Suppressor macrophage (primary cell): ENCODE data around the gene ARID4B.
"Not testable (repeated sequence)": the region's sequence is repeated elsewhere in the genome, so short reads cannot be mapped to it uniquely, and the experiment has no call there.

Source experiments
- DNase-seq, 4 experiments: peaks; one replicate each; pipeline ENCODE4 v3.0.0-alpha.2; 2020 to 2022

The ARID4B gene

DNA sequence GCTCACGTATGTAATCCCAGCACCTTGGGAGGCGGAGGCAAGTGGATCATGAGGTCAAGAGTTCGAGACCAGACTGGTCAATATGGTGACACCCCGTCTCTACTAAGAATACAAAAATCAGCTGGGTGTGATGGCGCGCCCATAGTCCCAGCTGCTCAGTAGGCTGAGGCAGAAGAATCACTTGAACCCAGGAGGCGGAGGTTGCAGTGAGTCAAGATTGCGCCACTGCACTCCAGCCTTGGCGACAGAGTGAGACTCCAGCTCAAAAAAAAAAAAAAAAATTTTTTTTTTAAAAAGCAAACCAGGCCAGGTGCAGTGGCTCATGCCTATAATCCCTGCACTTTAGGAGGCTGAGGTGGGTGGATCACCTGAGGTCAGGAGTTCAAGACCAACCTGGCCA, 168.7 kb downstream of the ARID4B start:
- not testable (repeated sequence) for DNase-seq

DNA sequence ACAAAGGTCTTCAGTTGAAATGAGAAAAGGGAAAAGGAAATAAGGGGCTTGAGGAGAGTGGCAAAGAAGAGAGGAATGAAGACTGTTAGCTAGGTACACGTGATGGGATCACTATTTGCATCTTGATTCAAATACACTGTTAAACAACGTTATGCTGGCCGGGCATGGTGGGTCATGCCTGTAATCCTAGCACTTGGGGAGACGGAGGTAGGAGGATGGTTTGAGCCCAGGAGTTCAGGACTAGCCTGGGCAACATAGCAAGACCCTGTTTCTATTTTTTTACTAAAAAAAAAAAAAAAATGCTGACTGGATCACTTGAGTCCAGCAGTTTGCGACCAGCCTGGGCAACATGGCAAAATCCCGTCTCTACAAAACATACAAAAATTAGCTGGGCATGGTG, 169.3 kb downstream of the ARID4B start:
- no peak for DNase-seq

DNA sequence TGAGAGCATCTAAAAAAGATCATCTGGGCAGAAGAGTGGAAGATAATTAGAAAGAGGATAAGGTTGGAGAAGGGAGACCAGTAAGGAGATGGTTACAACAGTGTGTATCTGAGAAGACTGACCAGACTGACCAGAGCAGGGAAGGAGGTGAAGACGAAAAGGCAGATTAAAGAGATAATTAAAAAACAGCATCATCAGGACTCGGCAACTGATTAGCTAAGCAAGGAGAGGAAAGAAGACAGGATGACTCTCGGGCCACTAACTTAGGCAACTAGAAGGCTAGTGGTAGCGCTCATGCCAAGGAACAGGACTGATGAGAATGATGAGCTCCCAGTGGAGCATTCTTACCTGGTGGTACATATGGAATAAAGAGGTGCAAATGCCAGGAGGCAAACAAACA, 170.8 kb downstream of the ARID4B start:
- DNase-seq = no peak

DNA sequence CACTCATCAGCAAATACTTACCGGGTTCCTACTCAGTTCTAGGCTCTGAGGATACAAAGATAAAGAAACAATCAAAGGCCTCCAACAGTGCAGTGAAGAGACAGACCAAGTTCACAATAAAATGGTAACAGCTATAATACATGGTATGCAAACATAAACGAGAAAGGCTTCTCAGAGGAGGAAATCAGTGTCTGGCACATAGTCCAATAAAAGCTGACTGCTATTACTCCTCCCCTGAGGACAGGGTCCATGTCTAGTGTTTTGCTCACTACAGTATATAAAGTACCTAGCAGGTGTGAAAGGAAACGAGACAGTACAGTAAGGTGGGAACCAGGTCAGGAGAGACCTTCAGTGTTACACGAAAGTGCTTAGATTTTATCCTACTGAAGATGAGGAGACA, 171.2 kb downstream of the ARID4B start:
- no peak for DNase-seq

DNA sequence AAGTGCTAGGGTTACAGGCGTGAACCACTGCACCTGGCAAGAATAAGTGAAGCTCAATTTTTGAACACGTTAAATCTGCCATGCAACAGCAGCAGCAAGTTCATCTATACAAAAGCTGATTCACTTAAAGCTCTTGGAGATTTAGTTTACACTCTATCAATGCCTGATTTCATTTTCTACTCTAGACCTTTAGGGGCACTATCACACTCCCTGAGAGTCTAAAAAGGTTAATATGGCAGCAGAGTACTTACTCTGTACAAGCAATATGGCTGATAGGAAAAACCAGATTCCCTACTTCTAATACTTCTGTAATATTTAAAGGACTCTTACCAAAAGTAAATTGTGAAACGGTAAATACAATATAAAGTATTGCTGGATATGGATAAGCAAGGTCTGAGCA, 171.7 kb downstream of the ARID4B start:
- DNase-seq = no peak

DNA sequence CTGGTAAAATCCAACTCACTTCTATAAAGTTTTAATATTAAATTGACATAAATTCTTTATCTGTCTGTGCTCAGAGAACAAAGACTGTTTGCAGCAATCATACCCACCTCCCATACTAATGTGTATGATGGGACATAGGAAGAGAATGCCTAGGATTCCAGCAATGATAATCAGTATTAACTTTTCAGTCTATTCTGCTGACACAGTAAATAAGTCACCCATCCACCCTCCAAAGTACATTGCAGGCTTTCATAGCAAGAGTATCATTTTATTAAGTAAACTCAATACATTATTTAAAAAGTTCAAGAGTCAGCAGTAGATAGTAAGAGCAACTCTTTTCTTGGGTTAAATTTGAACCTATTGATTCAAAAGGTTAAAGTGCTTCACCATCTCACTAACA, 175.7 kb downstream of the ARID4B start:
- no peak for DNase-seq

DNA sequence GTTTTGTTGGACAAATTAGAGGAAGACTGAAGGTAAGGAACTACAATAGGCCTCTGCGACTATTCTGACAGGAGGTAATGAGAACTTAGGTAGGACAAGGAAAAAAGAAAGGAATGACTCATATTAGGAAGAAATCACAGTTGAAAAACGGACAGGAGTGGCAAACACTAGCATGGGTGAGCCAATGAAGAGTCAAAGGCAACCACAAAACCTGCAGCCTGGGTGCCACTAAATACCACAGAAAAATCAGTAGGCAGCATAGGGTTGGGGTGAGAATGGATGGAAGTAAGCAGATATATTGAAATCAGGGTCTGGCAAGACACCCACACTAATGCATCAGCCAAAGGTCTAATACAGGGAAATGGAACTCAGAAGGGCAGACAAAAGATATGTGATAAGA, 176.9 kb downstream of the ARID4B start:
- DNase-seq = no peak

DNA sequence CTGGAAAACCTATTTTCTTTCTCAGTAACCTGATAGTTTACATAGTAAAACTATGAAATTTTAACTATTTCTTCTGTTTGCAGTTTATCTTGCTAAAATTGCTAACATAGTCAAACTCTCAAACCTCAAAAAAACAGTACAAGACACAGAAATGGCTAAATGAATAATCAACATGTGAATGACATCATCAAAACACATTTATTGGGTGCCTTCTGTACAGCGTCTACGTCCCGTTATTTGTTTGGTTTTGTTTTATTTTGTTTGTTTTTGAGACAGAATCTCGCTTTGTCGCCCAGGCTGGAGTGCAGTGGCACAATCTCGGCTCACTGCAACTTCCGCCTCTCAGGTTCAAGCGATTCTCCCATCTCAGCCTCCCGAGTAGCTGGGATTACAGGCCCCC, 178.2 kb downstream of the ARID4B start:
- no peak for DNase-seq

DNA sequence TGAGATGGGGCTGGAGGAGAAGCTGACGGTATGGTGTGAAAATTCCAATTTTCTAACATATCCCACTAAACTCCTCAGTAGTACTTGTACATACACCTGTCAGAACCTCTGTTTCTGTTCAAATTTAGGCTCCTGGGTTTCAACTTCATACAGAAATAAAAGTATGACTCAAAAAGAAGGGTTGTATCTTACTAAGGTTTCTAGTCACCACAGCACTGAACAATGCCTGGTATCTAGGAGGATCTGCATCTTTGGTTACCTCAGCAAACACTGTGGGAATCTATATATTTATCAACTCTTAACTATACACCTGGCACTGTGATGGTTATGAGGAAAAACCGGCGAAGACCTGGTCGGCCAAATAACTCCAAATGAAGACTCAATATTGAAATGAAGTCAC, 180.7 kb downstream of the ARID4B start:
- DNase-seq = no peak

DNA sequence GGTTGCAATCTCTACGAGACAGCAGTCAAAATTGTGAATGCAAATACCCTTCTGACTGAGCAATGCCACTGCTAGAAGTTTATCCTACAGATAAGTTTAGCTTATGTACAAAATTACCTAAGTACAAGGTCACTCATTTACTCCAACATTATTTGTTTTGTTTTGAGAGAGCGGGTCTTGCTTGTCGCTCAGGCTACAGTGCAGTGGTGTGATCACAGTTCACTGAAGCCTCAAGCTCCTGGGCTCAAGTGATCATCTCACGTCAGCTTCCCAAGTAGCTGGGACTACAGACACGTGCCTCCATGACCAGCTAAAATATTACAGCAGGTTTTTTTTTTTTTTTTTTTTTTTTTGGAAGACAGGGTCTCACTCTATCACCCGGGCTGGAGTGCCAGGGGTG, 182.3 kb downstream of the ARID4B start:
- no peak for DNase-seq

DNA sequence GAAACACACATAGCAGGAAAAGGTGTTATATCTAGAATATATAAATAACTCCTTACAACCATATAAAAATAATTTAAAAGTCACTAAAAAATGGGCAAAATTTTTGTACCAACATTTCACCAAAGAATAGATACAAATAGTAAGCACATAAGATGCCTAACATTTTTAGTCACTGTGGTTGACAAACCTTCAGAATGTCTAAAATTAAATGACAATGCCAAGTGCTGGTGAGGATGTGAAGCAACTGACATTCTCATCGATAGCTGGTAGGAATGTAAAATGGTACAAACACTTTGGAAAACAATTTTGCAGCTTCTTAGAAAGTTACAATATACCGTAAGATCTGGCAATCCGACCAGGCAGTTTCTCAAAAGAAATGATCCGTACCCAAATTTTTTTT, 185.0 kb downstream of the ARID4B start:
- no peak for DNase-seq

DNA sequence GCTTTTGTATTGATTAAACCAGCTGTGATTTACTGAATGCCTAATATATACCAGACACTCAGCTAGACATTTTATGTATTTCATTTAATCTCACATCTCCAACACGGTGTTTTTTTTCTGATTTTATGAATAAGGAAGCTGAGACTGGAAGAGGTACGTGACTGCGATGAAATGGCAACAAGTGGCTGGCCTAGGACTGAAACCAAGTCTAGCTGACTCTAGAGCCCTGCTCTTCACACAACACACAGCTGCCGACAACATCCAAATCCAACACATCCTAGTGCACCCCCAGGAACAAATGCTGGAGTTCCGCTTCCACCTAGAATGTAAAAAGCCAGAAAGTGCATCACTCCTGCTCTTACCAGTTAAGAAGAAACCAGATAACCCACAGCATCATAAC, 188.7 kb downstream of the ARID4B start:
- DNase-seq = no peak

DNA sequence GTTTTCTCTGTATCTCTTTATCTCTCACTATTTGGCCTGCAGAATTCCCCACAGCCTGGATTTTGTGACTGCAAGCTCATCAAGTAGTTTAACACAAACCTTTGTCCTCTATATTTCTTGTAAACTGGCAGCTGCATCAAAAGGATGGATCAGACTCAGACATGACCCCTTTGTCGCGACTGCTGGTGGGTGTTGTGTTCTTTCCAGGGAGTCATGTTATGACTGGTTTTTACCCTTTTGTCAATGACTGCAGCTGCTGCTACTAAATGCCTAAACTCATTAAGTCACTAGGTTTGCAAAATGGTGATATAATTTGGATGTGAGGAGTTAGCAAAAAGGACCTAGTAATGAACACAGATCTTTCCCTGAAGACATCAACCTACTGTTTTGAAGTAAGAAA, 189.2 kb downstream of the ARID4B start:
- no peak for DNase-seq

DNA sequence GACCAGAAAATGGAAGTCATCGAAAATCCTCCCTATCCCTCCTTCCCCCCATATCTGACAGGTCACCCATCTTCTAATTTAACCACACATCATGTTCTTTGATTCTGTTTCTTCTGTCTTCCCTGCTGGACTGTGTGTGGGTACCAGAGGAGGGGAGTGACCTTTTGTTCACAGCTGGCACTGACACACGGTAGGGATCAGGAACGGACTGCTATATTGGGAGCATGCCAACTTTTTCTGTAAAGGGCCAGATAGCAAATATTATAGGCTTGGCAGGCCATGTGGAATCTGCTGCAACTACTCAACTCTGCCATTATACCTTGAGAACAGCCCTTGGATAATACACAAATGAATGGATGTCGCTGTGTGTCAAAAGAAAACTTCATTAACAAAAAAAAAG, 191.9 kb downstream of the ARID4B start:
- DNase-seq = no peak

DNA sequence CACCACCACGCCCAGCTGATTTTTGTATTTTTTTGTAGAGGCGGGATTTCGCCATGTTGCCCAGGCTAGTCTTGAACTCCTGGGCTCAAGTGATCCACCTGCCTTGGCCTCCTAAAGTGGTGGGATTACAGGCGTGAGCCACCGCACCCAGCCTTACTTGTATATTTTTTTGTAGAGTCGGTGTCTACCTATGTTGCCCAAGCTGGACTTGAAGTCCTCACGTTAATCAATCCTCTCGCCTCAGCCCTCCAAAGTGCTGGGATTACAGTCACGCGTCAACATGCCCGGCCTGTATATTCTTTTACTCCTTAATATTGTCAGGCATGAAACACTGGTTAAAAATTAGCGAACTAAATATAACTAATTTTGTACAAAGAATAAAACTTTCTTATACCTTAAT, 193.8 kb downstream of the ARID4B start:
- no peak for DNase-seq

DNA sequence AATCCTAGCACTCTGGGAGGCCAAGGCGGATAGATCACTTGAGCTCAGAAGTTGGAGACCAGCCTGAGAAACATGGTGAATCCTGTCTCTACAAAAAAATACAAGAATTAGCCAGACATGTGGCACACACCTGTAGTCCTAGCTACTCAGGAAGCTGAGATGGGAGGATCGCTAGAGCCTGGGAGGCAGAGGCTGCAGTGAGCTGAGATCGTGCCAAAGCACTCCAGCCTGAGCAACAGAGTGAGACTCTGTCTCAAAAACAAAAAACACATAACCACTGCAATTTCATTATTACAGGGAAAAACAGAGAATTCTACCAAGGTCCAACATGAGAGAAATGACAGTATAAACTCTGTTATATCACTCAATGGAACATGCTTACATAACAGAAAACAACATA, 194.9 kb downstream of the ARID4B start:
- DNase-seq = no peak

DNA sequence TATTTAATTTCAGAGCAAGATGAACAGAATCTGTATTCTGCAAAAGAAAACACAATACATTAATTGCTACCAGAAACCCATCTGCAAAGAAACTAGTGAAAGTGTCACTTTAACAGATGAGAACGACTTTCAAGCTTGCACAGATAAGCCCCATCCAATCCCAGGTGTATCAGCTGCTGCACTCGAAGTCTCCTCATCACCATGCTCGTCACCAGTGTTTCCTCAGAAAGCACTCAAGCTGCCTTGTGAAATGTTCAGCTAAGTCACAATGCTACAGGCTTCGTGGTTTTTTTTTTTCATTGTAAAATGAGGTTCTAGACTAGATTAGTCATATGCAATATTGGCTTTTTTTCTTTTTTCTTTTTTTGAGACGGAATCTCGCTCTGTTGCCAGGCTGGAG, 196.0 kb downstream of the ARID4B start:
- no peak for DNase-seq

DNA sequence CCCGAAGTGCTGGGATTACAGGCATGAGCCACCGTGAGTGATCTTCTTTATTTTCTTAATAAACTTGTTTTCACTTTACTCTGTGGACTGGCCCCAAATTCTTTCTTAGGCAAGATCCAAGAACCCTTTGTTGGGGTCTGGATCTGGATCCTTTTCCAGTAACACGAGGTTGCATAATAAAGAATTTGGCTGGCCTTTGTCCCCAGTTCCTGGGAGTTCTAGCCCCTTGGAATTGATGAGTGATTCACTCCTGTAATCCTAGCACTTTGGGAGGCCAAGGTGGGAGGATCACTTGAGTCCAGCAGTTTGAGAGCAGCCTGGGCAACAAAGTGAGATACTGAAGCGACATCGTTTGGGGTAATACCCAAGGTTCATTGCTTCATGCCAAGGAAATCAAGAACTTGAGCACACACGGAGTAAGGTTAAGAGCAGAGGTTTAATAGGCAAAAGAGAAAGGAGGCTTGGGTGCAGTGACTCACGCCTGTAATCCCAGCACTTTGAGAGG, 197.2 kb downstream of the ARID4B start:
- no peak for DNase-seq

DNA sequence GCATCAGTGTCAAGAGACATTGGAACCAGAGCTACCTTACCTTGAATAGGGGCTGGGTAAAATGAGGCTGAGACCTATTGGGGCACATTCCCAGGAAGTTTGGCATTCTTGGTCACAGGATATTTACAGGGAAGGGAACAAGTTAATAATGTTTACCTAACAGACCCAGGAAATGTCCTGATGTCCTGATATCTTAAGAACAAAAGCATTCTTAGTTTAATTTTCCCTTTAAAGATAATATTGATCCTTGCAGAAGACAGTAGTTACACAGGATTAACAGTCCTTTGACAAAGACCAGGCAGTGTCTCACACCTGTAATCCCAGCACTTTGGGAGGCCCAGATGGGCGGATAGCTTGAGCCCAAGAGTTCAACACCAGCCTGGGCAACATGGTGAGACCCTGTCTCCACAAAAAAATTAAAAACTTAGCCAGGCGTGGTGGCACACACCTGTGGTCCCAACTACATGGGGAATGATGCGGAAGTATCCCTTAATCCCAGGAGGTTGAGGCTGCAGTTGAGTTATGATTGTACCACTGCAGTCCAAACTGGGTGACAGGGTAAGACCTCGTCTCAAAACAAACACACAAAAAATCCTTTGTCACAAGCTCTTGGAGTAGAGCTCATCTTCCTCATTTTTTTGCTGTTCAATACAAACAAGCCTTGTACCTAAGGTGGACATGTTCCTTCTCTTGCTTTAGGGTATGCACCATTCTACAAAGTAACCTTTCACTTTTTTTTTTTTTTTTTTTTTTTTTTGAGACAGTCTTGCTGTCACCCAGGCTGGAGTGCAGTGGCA, 198.0 kb downstream of the ARID4B start:
- DNase-seq = no peak

DNA sequence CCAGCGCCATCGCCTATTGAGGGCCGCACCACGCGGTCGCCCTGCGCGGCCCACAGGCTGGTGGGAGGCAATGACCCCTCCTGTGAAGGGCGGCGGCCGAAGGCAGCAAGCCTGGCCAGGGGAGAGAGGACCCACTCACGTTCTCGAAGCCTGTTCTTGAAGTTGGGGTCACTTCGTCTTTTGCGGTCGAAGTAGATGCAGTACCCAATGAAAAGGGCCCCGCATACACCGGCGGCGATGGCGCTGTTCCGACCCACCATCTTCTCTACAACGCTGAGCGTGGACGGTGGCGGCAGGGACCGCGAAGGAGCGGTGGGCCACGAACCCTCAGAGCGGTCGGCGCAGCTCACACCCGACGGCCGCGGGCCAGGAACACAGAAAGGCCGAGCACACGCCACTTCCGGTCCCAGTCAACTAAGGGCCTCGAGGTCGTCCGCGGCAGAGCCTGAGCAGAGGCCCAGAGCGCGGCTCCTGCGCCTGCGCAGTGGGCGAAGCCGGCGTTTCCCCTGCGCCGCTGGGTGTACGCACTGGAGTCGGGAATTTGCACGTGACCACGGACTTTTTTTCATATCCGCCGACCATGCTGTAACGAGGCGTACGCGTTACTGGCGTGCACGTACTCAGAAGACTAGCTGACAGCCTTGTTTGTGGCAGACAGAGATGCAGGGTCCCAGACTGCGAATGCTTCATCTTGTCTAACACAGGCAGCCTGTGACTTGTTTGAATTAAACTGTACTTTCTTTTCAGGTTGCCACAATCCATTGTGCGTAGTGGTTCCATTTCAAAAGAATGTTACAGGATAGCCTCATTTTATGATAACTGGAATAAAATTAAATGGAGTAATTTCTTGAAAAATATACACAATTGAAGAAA, 199.3 kb downstream of the ARID4B start, which contains the start of gene TOMM20:
Gene TOMM20 (minus strand): TSS at position 382 of the 873 bp plus-strand sequence. CDS start 122 bp downstream, at position 260.
- peak; percentile 99 for DNase-seq

DNA sequence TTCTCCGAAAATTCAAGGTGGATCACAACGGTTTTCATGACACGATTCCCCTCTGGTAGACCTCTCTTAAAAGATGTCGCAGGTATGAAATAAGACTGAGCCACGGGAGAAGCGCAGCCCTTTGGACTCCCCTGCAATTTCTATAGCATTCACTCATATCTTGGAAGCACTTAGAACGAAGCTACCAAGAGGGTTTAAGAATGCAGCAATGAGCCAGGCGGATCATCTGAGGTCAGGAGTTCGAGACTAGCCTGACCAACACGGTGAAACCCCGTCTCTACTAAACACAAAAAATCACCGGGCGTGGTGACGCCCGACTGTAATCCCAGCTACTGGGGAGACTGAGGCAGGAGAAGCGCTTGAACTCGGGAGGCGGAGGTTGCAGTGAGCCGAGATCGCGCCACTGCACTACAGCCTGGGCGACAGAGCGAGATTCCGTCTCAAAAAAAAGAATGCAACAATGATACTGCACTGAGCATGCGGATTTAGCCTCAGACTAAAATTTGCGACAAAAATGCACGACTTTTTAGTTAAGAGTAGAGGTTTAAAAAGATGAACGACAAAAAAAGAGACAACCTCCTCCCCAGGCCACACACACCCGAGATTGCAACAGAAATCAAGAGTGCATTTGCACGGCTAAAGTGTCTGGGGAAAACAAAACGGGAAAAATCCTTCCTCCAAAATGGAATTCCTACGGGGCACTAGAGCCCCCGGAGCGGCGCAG, 200.1 kb downstream of the ARID4B start:
- peak in 1 of 4 experiments; percentile 7 for DNase-seq

DNA sequence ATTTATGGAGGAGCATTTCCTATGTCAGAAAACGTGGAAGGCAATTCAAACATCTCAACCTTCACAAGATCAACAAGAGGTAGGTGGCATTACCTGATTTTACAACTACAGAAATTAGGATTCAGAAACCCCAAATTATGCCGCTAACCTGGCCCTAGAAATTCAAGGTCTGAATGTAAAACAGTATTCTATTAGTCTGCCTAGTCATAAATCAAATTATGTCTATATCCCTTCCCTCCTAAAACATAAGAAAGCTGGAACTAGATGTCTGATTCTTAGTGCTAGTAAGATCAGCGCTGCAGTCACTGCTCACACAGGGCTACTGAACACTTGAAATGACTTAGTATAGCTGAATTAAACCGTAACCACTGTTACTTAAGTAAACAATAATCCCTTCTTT, 200.8 kb downstream of the ARID4B start:
- DNase-seq = peak in 1 of 4 experiments; percentile 8

DNA sequence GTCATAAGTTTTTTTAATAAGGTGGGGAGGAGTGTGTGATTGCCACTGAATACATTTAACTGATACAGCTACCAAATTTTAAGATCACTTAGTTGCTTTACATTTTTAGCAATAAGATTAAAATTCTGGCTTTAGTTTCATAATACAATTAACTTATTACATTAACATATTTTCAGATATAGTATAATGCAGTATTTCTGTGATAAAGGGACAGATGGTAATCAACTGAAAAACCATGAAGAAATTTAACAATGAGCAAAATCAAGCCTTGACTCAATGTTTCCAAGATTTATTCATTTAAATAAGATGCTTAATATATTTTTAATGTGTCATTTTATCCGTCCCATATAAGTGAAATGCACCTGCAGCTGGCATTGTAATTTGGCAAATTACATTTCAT, 203.3 kb downstream of the ARID4B start:
- DNase-seq = no peak
